Midbrain (tissue), 1 donor: Measurements from ENCODE around the gene TPD52L2.

Experiments
- DNase-seq: peaks from one replicate; lab custom pipeline; 2025; lab: John Stamatoyannopoulos, UW

Gene TPD52L2

GRCh38 chr20:63864978-63865640 lies at the start of gene TPD52L2:
Gene TPD52L2 (plus strand): TSS chr20:63865270. CDS start chr20:63865366, 96 bp downstream.
- peak; percentile 97 for DNase-seq

GRCh38 chr20:63815615-63816253 lies 49.3 kb upstream of the TPD52L2 start:
- DNase-seq: no peak

GRCh38 chr20:63819224-63819921 lies 45.7 kb upstream of the TPD52L2 start:
- DNase-seq: no peak

- DNase-seq: no peak
Observed at GRCh38 chr20:63821811-63822210, 43.3 kb upstream of the TPD52L2 start.

GRCh38 chr20:63822276-63822696 lies 42.8 kb upstream of the TPD52L2 start:
- DNase-seq: peak; percentile 12

- no peak for DNase-seq
Observed at GRCh38 chr20:63823691-63824311, 41.3 kb upstream of the TPD52L2 start.

- DNase-seq: no peak
Observed at GRCh38 chr20:63825331-63826118, 39.5 kb upstream of the TPD52L2 start.

- no peak for DNase-seq
Observed at GRCh38 chr20:63826753-63827152, 38.3 kb upstream of the TPD52L2 start.

GRCh38 chr20:63828124-63828523 lies 36.9 kb upstream of the TPD52L2 start:
- DNase-seq: no peak

GRCh38 chr20:63828545-63828944 lies 36.5 kb upstream of the TPD52L2 start:
- no peak for DNase-seq

GRCh38 chr20:63828951-63829350 lies 36.1 kb upstream of the TPD52L2 start:
- no peak for DNase-seq

- DNase-seq: no peak
Observed at GRCh38 chr20:63829603-63829944, 35.5 kb upstream of the TPD52L2 start.

- no peak for DNase-seq
Observed at GRCh38 chr20:63829945-63830835, 34.9 kb upstream of the TPD52L2 start.

GRCh38 chr20:63830841-63831588 lies 34.1 kb upstream of the TPD52L2 start, which contains the start of gene ZBTB46:
Gene ZBTB46 (minus strand): TSS chr20:63831264. CDS start chr20:63790757, 40,507 bp downstream.
- DNase-seq: peak; percentile 16

- no peak for DNase-seq
Observed at GRCh38 chr20:63831646-63831992, 33.5 kb upstream of the TPD52L2 start.

GRCh38 chr20:63831993-63832686 lies 32.9 kb upstream of the TPD52L2 start:
- DNase-seq: no peak

- DNase-seq: no peak
Observed at GRCh38 chr20:63833776-63834490, 31.1 kb upstream of the TPD52L2 start.

- no peak for DNase-seq
Observed at GRCh38 chr20:63834491-63834880, 30.6 kb upstream of the TPD52L2 start.
